ENCODE data around the gene CD48. TPM values are rescaled to one million over a fixed set of nuclear protein-coding genes. Genes with fewer than 3 reads are reported as not detected.
A peak's percentile ranks its signal among the peaks of the same experiment; 100 is the strongest.

The CD48 gene
- polyA plus RNA-seq, 3 donors, result 356 to 688 (median 363) TPM

GRCh38 chr1:160656737-160657136 is 54.9 kb downstream of the CD48 start:
- no peak overlapping the region for H2AFZ ChIP-seq (ENCODE audit: insufficient read depth, low read depth, low read length, poor library complexity, severe bottlenecking)
- WGBS (ENCODE audit: insufficient coverage), result no CpG with 5 or more reads among the region's 3 CpGs

GRCh38 chr1:160653620-160654016 is 58.0 kb downstream of the CD48 start:
- WGBS (ENCODE audit: insufficient coverage), result 100% methylated on average over 2 of the region's 2 CpGs
- Histone ChIP-seq H3K36me3 (replicated peaks in 1 of 2; ENCODE audit: control insufficient read depth in 1 of 2, insufficient read depth in 2 of 2, low read length in 2 of 2) (no peaks in the 10 kb centered on the region), H2AFZ (ENCODE audit: insufficient read depth, low read depth, low read length, poor library complexity, severe bottlenecking) (no peak overlapping the region), H4K20me1 (ENCODE audit: insufficient read depth, low read length) (no peaks in the 10 kb centered on the region), H3K79me2 (ENCODE audit: insufficient read depth, low read length) (no peaks in the 10 kb centered on the region), H3K27me3 (ENCODE audit: control insufficient read depth in 2 of 2, insufficient read depth in 2 of 2, low read length in 2 of 2) (no peaks in the 10 kb centered on the region), H3K4me1 (ENCODE audit: control insufficient read depth in 1 of 2, insufficient read depth in 2 of 2, low read length in 2 of 2) (peaks cover 20 to 23% of the 10 kb centered on the region in 2 donors), H3K27ac (ENCODE audit: low read depth in 1 of 2, low read length in 2 of 2) (no peak overlapping the region), H3K4me3 (replicated peaks in 1 of 3; ENCODE audit: low read depth in 2 of 3, low read length in 3 of 3) (no peak overlapping the region), H3K9me3 (replicated peaks in 1 of 2; ENCODE audit: control insufficient read depth in 1 of 2, insufficient read depth in 1 of 2, low read length in 2 of 2) (no peaks in the 10 kb centered on the region), H3K9ac (ENCODE audit: insufficient read depth, low read length, poor library complexity, severe bottlenecking) (no peak overlapping the region), H3K4me2 (replicated peaks; ENCODE audit: extremely low read depth, low read length, poor library complexity, severe bottlenecking) (no peak overlapping the region)
- Mint-ChIP-seq H3K36me3 (no peaks in the 10 kb centered on the region), H3K4me3 (no peak overlapping the region), H3K27me3 (ENCODE audit: low read depth in 3 of 3) (peaks cover 0 to 1% (median 0%) of the 10 kb centered on the region in 3 donors), H3K27ac (no peak overlapping the region), H3K4me1 (peaks cover 37% of the 10 kb centered on the region), H3K9me3 (peaks cover 0 to under 1% (median 0%) of the 10 kb centered on the region in 7 donors)
- TF ChIP-seq CTCF (IDR thresholded peaks at IDR 0.05), result no peak
- no peak for DNase-seq
- intact Hi-C loops (cut with micrococcal nuclease), result no loop called here

More at GRCh38 chr1:160656737-160657136, 54.9 kb downstream of the CD48 start:
- Mint-ChIP-seq H3K27ac (peak overlapping the region in 2 of 7 donors; percentile 82 to 87), H3K36me3 (peaks cover 0 to 5% of the 10 kb centered on the region in 2 donors), H3K27me3 (ENCODE audit: low read depth in 3 of 3) (no peaks in the 10 kb centered on the region), H3K9me3 (peaks cover 0 to 3% (median 0%) of the 10 kb centered on the region in 7 donors), H3K4me1 (peaks cover 38% of the 10 kb centered on the region), H3K4me3 (no peak overlapping the region)
- Histone ChIP-seq H3K4me2 (replicated peaks; ENCODE audit: extremely low read depth, low read length, poor library complexity, severe bottlenecking) (no peak overlapping the region), H3K9ac (ENCODE audit: insufficient read depth, low read length, poor library complexity, severe bottlenecking) (no peak overlapping the region), H3K9me3 (replicated peaks in 1 of 2; ENCODE audit: control insufficient read depth in 1 of 2, insufficient read depth in 1 of 2, low read length in 2 of 2) (no peaks in the 10 kb centered on the region), H3K27me3 (ENCODE audit: control insufficient read depth in 2 of 2, insufficient read depth in 2 of 2, low read length in 2 of 2) (no peaks in the 10 kb centered on the region), H3K4me1 (ENCODE audit: control insufficient read depth in 1 of 2, insufficient read depth in 2 of 2, low read length in 2 of 2) (peaks cover 26 to 31% of the 10 kb centered on the region in 2 donors), H3K79me2 (ENCODE audit: insufficient read depth, low read length) (no peaks in the 10 kb centered on the region), H4K20me1 (ENCODE audit: insufficient read depth, low read length) (no peaks in the 10 kb centered on the region), H3K27ac (ENCODE audit: low read depth in 1 of 2, low read length in 2 of 2) (no peak overlapping the region), H3K4me3 (replicated peaks in 1 of 3; ENCODE audit: low read depth in 2 of 3, low read length in 3 of 3) (no peak overlapping the region), H3K36me3 (replicated peaks in 1 of 2; ENCODE audit: control insufficient read depth in 1 of 2, insufficient read depth in 2 of 2, low read length in 2 of 2) (no peaks in the 10 kb centered on the region)
- intact Hi-C loops (cut with micrococcal nuclease), result loop anchor here in 1 of 2 donors (5.0 kb wide), 1 partner anchor 39 kb away; no protein-coding TSS in a partner anchor
- TF ChIP-seq CTCF (IDR thresholded peaks at IDR 0.05), result no peak
- DNase-seq, result no peak

Data from CD14-positive monocyte (primary cell).